ENCODE measurements around the gene RALGAPA2. TPM values are rescaled to one million over a fixed set of nuclear protein-coding genes. Genes with fewer than 3 reads are reported as not detected.

Gene RALGAPA2
- total and polyA plus RNA-seq, 2 donors (not counting 3 experiments of a cell fraction or from before 2014, with no cell fraction given): 10.0 to 46.8 TPM

DNA sequence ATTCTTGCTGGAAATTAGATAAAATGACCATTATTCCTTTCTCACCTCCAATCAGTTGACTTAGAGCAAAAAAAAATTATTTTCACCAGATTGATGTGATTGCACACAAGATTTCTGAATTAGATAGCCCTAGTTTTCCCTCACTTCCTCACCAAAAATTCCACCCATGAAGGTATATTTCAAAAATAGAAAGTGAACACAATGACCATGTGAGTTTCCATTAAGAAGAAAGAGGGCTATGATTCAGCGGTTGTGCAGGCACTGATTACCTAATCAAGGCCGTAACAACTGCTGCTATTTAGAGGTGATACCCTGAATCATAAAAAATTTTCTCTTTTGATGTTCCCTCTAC is 19.5 kb upstream of the RALGAPA2 start:
- H3K4me1 ChIP-seq (ENCODE audit: control insufficient read depth, extremely low read depth, insufficient read depth, low read length): peaks cover 55% of the 10 kb centered on the region
- dilution Hi-C loops (cut with MboI; ENCODE audit: extremely low pct_ligation_motif_present, low sequenced_read_pairs): no loop called here
- no TSS peak for BruUV-seq (replicated peaks)
- CTCF ChIA-PET: interaction anchor here (1.0 to 2.2 kb wide), 2 partner anchors 25 to 93 kb away, joined by 3 to 7 read pairs; no protein-coding TSS in a partner anchor
- POLR2A ChIA-PET: interaction anchor here (1.4 kb wide), 1 partner anchor 21 kb away, joined by 3 read pairs; no protein-coding TSS in a partner anchor
- peak overlapping the region; percentile 96 for H3K4me2 ChIP-seq (ENCODE audit: insufficient read depth, low read length)
- intact Hi-C loops (cut with micrococcal nuclease): loop anchor here (1.0 to 10.0 kb wide), 5 partner anchors 20 to 917 kb away; partner anchors contain the start of gene RALGAPA2
- no peaks in the 10 kb centered on the region for H3K79me2 ChIP-seq (ENCODE audit: control insufficient read depth, insufficient read depth, low read length)
- DNase-seq (ENCODE audit: low read depth, low spot score) (peak; percentile 95), FAIRE-seq (peak; percentile 64)
- no peak for TF ChIP-seq POLR2AphosphoS5 (IDR thresholded peaks at IDR 0.05; ENCODE audit: insufficient read depth, low read depth, low read length)
- peak; percentile 73 for TF ChIP-seq GATA2 (IDR thresholded peaks at IDR 0.05; ENCODE audit: insufficient read depth, insufficient read length, low read depth, low read length)
- no peak for TF ChIP-seq POLR2A (IDR thresholded peaks at IDR 0.05; ENCODE audit: low read depth, low read length)
- TF ChIP-seq JUN (IDR thresholded peaks at IDR 0.05; ENCODE audit: borderline replicate concordance, insufficient read depth, insufficient read length, low read depth): peak; percentile 96
- TF ChIP-seq, protein P1, sequence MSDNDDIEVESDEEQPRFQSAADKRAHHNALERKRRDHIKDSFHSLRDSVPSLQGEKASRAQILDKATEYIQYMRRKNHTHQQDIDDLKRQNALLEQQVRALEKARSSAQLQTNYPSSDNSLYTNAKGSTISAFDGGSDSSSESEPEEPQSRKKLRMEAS (IDR thresholded peaks at IDR 0.05; ENCODE audit: insufficient read depth, insufficient read length): no peak
- TF ChIP-seq EZH2 (IDR thresholded peaks at IDR 0.05; ENCODE audit: borderline replicate concordance, low read depth, low read length, severe bottlenecking): no peak
- TF ChIP-seq MYC (IDR thresholded peaks at IDR 0.05; ENCODE audit: low read depth, low read length): no peak
- TF ChIP-seq, protein P2, sequence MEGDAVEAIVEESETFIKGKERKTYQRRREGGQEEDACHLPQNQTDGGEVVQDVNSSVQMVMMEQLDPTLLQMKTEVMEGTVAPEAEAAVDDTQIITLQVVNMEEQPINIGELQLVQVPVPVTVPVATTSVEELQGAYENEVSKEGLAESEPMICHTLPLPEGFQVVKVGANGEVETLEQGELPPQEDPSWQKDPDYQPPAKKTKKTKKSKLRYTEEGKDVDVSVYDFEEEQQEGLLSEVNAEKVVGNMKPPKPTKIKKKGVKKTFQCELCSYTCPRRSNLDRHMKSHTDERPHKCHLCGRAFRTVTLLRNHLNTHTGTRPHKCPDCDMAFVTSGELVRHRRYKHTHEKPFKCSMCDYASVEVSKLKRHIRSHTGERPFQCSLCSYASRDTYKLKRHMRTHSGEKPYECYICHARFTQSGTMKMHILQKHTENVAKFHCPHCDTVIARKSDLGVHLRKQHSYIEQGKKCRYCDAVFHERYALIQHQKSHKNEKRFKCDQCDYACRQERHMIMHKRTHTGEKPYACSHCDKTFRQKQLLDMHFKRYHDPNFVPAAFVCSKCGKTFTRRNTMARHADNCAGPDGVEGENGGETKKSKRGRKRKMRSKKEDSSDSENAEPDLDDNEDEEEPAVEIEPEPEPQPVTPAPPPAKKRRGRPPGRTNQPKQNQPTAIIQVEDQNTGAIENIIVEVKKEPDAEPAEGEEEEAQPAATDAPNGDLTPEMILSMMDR (IDR thresholded peaks at IDR 0.05; ENCODE audit: extremely low read depth in 1 of 2, insufficient read depth in 1 of 2, low read depth in 1 of 2, low read length in 2 of 2): no peak
- peak; percentile 47 for TF ChIP-seq FOS (IDR thresholded peaks at IDR 0.05; ENCODE audit: borderline replicate concordance, insufficient read depth, low read length)
- no peaks in the 10 kb centered on the region for H3K9me3 ChIP-seq (replicated peaks; ENCODE audit: control insufficient read depth, insufficient read depth, low read length)
- no peaks in the 10 kb centered on the region for H4K20me1 ChIP-seq (replicated peaks; ENCODE audit: control insufficient read depth, extremely low read depth, insufficient read depth, low read length)
- no peaks in the 10 kb centered on the region for H3K9me1 ChIP-seq (replicated peaks; ENCODE audit: control insufficient read depth, extremely low read depth, insufficient read depth, low read length)
- H3K36me3 ChIP-seq (ENCODE audit: control insufficient read depth in 2 of 2, extremely low read depth in 1 of 2, insufficient read depth in 2 of 2, low read length in 2 of 2): no peaks in the 10 kb centered on the region
- H3K27ac ChIP-seq (ENCODE audit: insufficient read depth, low read depth, low read length): peak overlapping the region; percentile 99
- no peak overlapping the region for H2AFZ ChIP-seq (ENCODE audit: low read depth, low read length)
- peak overlapping the region in 1 of 3 experiments; percentile 50 for H3K4me3 ChIP-seq (replicated peaks in 1 of 3; ENCODE audit: insufficient read depth in 1 of 3, low read depth in 1 of 3, low read length in 3 of 3)
- H3K27me3 ChIP-seq (ENCODE audit: control insufficient read depth in 2 of 2, insufficient read depth in 2 of 2, low read length in 2 of 2): no peaks in the 10 kb centered on the region
- H3K9ac ChIP-seq (replicated peaks; ENCODE audit: extremely low read depth, insufficient read depth, low read length): peak overlapping the region; percentile 90

Measured in endothelial cell of umbilical vein (primary cell).